Right lung (tissue), 10 donors: ENCODE results near the gene EIF4H. TPM values are rescaled to one million over a fixed set of nuclear protein-coding genes. Genes with fewer than 3 reads are reported as not detected.
"Not testable (repeated sequence)": the region's sequence is repeated elsewhere in the genome, so short reads cannot be mapped to it uniquely, and the experiment has no call there.

Source experiments
- DNase-seq, 2 donors: peaks; one replicate each; pipeline ENCODE4 v3.0.0-alpha.2; 2013
- long read RNA-seq, 8 donors: transcript quantifications; one replicate each; lab custom pipeline, GENCODE V29; 2026
- polyA plus RNA-seq, 5 donors: library from polyadenylated mRNA; unstranded; fragments of 120-200 nt; gene quantifications; one replicate each; pipeline versions ENCODE4 v1.2.1 to v1.2.3, GENCODE V29; 2013; ENCODE audit warnings: inconsistent platforms in 1 of 5, low replicate concordance in 1 of 5; ENCODE audit not compliant: insufficient read length in 5 of 5, insufficient read depth in 1 of 5

Gene EIF4H
- 100 to 1,000 TPM; 253 to 292 (median 282) TPM for polyA plus RNA-seq
- long read RNA-seq, donor 1, transcript EIF4H-202 (6 exons, 2,503 nt): major isoform, 107 of 164 reads
- long read RNA-seq, donor 1, partial matches to known transcripts: 48 of 164 reads
- long read RNA-seq, donor 1, other reads (novel, unspliced or antisense): 0 of 164 reads
- long read RNA-seq, donor 2, transcript EIF4H-202 (6 exons, 2,503 nt): major isoform, 71 of 85 reads
- long read RNA-seq, donor 2, partial matches to known transcripts: 12 of 85 reads
- long read RNA-seq, donor 2, other reads (novel, unspliced or antisense): 0 of 85 reads
- long read RNA-seq, donor 3, transcript EIF4H-202 (6 exons, 2,503 nt): major isoform, 61 of 84 reads
- long read RNA-seq, donor 3, partial matches to known transcripts: 16 of 84 reads
- long read RNA-seq, donor 3, other reads (novel, unspliced or antisense): 5 of 84 reads
- long read RNA-seq, donor 4, transcript EIF4H-202 (6 exons, 2,503 nt): major isoform, 59 of 85 reads
- long read RNA-seq, donor 4, partial matches to known transcripts: 20 of 85 reads
- long read RNA-seq, donor 4, other reads (novel, unspliced or antisense): 0 of 85 reads
- long read RNA-seq, donor 5, transcript EIF4H-202 (6 exons, 2,503 nt): major isoform, 124 of 182 reads
- long read RNA-seq, donor 5, partial matches to known transcripts: 52 of 182 reads
- long read RNA-seq, donor 5, other reads (novel, unspliced or antisense): 0 of 182 reads
- long read RNA-seq, donor 6, transcript EIF4H-202 (6 exons, 2,503 nt): major isoform, 134 of 172 reads
- long read RNA-seq, donor 6, partial matches to known transcripts: 34 of 172 reads
- long read RNA-seq, donor 6, other reads (novel, unspliced or antisense): 0 of 172 reads
- long read RNA-seq, donor 7, transcript EIF4H-202 (6 exons, 2,503 nt): major isoform, 115 of 332 reads
- long read RNA-seq, donor 7, partial matches to known transcripts: 211 of 332 reads
- long read RNA-seq, donor 7, other reads (novel, unspliced or antisense): 0 of 332 reads
- long read RNA-seq, donor 8, transcript EIF4H-202 (6 exons, 2,503 nt): major isoform, 46 of 48 reads
- long read RNA-seq, donor 8, partial matches to known transcripts: 0 of 48 reads
- long read RNA-seq, donor 8, other reads (novel, unspliced or antisense): 0 of 48 reads

DNA sequence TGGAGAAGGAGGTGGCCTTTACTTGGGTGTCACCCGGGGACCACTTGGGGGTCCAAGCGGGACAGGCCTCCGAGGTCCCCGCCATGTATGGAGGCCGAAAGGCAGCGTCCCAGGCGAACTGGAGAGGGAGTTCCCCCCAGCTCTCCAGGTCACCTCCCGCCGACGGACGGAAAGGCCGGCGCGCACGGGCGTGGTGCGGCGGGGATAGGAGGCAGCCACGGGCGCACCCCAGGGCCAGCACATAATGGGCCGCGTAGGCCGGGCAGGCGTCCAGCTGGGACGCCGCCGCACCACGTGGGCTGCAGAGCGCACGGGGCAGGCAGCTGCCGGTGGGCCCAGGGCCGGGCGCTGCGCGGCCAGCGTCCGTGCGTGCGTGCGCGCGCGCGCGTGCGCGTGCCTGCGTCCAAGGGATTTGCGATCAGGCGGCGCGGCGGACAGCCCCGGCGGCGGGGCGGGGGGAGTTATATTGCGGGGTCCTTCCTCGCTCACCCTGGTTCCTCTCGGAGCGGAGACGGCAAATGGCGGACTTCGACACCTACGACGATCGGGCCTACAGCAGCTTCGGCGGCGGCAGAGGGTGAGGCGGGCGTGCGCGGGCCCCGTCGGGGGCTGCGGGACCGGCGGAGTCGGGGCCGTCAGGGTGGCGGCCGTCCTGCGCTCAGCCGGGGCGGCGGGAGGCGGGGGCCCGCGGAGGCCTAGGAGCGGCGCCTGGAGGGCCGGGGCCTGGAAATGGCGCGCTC, at the start of gene EIF4H:
Gene EIF4H (plus strand): TSS at position 491 of the 740 bp plus-strand sequence. CDS start 28 bp downstream, at position 519.
- peak; percentile 98 for DNase-seq

DNA sequence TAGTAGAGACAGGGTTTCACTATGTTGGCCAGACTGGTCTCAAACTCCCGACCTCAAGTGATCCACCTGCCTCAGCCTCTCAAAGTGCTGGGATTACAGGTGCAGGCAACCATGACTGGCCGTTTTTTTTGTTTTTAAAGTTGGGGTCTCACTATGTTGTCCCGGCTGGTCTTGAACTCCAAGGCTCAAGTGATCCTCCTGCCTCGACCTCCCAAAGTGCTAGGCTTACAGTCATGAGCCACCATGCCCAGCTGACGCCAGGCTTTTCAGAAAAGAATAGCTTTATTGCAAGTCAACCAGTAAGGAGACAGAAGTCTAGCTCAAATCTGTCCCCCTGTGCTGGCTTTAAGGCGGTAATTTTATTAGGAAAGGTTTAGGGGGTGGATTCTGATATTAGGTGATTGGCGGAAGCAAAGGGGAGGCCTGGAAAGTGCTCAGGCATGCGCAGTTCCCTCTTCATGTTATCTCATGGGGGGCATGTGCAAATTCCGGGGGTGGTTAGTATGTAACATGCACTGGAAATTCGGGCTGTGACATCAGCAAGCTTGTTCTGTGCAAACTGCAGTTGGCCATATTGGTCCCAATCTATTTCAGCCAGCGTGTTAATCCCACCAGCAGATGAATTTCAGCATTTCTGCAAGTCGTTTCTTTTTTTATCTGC, 47.8 kb upstream of the EIF4H start:
- DNase-seq: no peak

DNA sequence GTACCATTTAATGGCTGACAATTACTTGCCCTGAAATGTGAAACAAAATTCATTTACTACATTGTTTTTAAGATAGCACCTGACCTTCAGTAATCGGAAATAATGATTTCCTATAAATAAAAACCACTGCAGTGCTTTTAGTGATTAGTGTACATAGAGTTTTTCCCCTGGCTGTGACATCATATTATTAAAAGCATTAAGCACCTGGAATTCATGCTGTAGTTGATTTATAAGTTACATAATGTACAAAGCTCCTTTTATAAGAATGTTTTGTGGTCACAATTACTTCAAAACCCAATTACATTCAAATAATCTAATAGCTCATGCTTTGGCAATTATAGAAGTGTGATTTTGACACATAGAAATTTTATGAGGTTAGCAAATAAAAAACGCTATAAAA, 44.3 kb upstream of the EIF4H start:
- DNase-seq: no peak

DNA sequence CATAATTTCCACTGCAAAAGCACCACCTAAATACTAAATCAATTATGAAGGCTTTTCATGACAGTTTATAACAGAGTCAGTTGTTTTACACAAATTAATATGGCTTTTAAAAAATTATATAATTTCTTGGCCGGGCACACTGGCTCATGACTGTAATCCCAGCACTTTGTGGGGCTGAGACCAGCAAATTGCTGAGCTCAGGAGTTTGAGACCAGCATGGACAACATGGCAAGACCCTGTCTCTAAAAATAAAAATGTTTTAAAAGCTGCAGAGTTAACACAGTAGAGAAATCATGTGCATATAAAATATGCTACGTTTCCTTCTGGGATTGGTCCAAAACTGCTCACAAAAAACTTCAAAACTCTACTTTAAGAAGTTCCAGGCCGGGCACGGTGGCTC, 43.6 kb upstream of the EIF4H start:
- DNase-seq: no peak

GRCh38 chr7:74134117-74134620, 40.0 kb upstream of the EIF4H start:
- no peak for DNase-seq

DNA sequence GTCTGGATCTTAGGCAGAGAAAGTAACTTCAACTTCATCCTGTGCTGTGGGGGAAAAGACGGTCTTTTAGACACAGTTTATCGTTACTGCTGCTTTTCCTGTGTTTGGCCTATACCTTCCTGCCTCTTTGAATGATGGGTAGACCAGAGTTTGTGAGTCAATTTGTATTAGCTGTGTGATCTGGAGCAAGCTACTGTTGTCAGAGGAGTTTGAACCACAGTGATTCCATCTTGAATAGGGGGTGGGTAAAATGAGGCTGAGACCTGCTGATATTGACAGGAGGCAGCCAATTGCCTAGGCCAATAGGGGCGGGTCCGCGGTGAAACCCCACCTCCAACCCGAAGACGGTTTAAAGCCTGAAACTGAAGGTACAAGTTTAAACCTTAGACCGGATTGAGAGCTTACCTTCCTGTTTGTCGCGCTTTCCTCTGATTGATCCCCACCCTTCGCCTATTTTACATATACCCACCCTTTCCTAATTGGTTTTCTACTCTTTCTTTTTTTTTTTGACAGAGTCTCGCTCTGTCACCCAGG, 35.8 kb upstream of the EIF4H start:
- DNase-seq: no peak

- DNase-seq: no peak
These were observed 35.0 kb upstream of the EIF4H start for GRCh38 chr7:74138945-74139843.

DNA sequence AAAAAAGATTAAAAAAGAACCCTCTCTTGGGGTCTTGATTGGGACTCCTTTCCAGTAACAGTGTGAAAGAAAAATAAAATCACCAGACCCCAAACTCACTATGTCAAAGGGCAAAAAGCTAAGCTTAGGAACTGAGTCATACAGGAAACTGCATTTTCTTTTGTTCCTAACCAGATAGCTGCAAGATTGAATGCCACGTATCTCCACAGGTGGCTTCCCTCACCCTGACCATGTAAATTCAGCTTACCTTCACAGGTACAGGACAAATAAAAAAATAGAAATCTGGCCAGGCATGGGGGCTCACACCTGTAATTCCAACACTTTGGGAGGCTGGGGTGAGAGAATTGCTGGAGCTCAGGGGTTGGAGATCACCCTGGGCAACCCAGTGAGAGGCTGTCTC, 32.5 kb upstream of the EIF4H start:
- DNase-seq: no peak

- no peak for DNase-seq
These were observed 30.8 kb upstream of the EIF4H start for GRCh38 chr7:74143383-74143782.

GRCh38 chr7:74148491-74148890, 25.7 kb upstream of the EIF4H start:
- no peak for DNase-seq

DNA sequence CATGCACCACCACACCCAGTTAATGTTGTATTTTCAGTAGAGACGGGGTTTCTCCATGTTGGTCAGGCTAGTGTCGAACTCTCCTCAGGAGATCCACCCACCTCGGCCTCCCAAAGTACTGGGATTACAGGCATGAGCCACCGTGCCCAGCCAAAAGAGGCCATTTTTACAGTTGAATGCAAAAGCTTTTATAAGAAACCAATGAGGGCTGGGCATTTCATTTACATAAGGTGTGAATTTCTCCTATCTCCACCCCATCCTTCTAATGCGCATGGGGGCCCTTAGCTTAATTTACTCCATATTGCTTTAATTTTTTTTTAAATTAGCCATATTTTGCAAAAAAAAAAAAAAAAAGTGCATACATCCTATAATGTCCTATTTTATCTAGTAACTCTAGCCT, 25.1 kb upstream of the EIF4H start:
- no peak for DNase-seq

DNA sequence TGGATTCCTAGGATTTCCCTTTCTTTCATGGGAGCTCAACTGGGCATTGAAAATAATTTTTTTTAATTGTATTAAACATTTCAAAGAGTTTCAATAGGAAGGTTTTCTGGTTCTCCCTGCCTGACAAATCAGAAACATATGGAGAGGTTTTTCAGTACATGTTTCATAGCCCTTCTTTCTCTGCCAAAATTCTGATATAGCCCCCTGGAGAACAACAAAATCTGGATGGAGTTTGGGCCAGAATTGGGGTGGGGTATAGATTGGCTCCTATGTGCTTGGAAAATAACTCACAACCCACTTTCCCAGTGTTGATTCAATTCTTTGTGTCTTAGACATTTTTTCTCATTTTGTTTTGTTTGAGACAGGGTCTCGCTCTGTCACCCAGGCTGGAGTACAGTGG, 24.6 kb upstream of the EIF4H start:
- no peak for DNase-seq

DNA sequence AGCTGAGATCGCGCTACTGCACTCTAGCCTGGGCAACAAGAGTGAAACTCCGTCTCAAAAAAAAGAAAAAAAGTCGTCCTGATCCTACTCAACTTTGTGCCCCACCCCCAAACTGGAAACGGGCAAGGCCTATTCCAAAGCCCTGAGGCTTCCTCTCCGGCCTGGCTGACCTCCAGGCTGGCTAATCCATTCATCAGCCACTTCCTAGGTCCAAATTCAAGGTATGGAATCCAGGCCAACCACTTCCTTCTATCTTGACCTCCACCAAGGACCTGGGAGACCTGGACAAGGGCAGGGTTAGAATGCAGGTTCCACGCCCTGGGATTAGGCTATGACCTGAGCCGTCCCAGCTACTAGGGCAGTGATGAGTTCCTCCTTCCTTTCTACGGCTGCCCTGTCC, 20.4 kb upstream of the EIF4H start:
- no peak for DNase-seq

DNA sequence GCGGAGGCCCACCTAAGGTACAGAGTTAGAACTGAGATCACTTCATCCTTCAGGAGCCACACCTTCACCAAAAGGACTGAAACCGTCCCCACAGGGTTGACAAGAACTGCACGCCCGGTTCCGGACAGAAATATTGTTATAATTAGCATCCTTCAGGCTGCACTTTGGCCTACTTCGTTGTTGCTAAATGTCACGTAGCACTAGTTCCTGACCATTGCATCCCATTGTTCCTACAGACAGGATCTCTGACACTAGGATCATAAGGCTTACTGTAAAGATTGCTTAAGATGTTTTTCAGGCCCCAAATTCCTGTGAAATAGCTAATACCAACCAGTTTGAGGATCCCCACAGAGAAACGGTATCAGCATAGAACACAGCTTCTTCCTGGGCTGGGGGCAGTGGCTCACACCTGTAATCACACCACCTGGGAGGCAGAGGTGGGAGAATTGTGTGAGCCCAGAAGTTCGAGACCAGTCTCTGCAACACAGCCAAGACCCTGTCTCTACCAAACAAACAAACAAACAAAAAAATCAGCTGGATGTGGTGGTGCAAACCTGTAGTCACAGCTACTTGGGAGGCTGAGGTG, 18.3 kb upstream of the EIF4H start:
- no peak for DNase-seq

DNA sequence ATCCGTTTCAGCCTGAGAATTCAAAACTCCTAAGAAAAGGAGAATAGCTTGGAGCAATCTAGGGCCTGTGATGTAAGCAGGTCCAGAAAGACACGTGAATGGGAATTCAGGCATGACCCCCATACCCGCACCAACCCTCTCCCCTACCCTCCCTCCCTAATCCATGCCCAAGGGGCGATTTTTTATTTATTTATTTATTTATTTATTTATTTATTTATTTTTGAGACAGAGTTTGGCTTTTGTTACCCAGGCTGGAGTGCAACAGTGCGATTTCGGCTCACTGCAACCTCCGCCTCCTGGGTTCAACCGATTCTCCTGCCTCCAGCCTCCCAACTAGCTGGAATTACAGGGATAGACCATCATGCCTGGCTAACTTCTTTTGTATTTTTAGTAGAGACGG, 16.6 kb upstream of the EIF4H start:
- DNase-seq: no peak

GRCh38 chr7:74164985-74165456, 9.1 kb upstream of the EIF4H start:
- peak in 1 of 2 donors; percentile 11 for DNase-seq

GRCh38 chr7:74165867-74166593, 8.1 kb upstream of the EIF4H start:
- no peak for DNase-seq

- not testable (repeated sequence) for DNase-seq
These were observed 6.8 kb upstream of the EIF4H start for GRCh38 chr7:74167324-74167723.
